WERI-Rb-1 (cell line): ENCODE results near the gene ZNF385C.

Experiments
- DNase-seq: peaks from one replicate; pipeline ENCODE4 v3.0.0-alpha.2; 2020
- H3K27ac ChIP-seq: fragments of 250-450 bp; sonication (Bioruptor Pico); 2 replicates; pipeline ENCODE4 v1.5.1; 2020; ENCODE audit warnings: mild to moderate bottlenecking, moderate library complexity
- H3K27me3 ChIP-seq: fragments of 250-450 bp; sonication (Bioruptor Pico); 2 replicates; pipeline ENCODE4 v1.5.1; 2021; ENCODE audit warnings: mild to moderate bottlenecking, low read depth, moderate library complexity; ENCODE audit not compliant: insufficient read depth, severe bottlenecking
- H3K36me3 ChIP-seq: fragments of 250-450 bp; sonication (Bioruptor Pico); 2 replicates; pipeline ENCODE4 v1.5.1; 2020; ENCODE audit warnings: mild to moderate bottlenecking, moderate library complexity
- H3K4me3 ChIP-seq: 2 replicates; pipeline ENCODE4 v1.5.1; 2011; ENCODE audit warnings: low read depth, mild to moderate bottlenecking, control low read depth, low read length
- H3K9me3 ChIP-seq: fragments of 250-450 bp; sonication (Bioruptor Pico); 2 replicates; pipeline ENCODE4 v1.5.1; 2021; ENCODE audit warnings: mild to moderate bottlenecking, moderate library complexity; ENCODE audit not compliant: severe bottlenecking
- TF ChIP-seq, protein P1 (sequence below): IDR thresholded peaks from 2 replicates; pipeline ENCODE4 v1.5.1; 2011; ENCODE audit warnings: low read depth, mild to moderate bottlenecking, control low read depth, inconsistent platforms, low read length

The ZNF385C gene

GRCh38 chr17:42126836-42127235, 28.6 kb upstream of the ZNF385C start:
- H3K36me3 ChIP-seq, result peaks cover 64% of the 10 kb centered on the region
- DNase-seq, result no peak
- no peaks in the 10 kb centered on the region for H3K27me3 ChIP-seq
- no peaks in the 10 kb centered on the region for H3K9me3 ChIP-seq
- no peak overlapping the region for H3K4me3 ChIP-seq
- TF ChIP-seq, protein P1, sequence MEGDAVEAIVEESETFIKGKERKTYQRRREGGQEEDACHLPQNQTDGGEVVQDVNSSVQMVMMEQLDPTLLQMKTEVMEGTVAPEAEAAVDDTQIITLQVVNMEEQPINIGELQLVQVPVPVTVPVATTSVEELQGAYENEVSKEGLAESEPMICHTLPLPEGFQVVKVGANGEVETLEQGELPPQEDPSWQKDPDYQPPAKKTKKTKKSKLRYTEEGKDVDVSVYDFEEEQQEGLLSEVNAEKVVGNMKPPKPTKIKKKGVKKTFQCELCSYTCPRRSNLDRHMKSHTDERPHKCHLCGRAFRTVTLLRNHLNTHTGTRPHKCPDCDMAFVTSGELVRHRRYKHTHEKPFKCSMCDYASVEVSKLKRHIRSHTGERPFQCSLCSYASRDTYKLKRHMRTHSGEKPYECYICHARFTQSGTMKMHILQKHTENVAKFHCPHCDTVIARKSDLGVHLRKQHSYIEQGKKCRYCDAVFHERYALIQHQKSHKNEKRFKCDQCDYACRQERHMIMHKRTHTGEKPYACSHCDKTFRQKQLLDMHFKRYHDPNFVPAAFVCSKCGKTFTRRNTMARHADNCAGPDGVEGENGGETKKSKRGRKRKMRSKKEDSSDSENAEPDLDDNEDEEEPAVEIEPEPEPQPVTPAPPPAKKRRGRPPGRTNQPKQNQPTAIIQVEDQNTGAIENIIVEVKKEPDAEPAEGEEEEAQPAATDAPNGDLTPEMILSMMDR, result no peak
- no peak overlapping the region for H3K27ac ChIP-seq

DNA sequence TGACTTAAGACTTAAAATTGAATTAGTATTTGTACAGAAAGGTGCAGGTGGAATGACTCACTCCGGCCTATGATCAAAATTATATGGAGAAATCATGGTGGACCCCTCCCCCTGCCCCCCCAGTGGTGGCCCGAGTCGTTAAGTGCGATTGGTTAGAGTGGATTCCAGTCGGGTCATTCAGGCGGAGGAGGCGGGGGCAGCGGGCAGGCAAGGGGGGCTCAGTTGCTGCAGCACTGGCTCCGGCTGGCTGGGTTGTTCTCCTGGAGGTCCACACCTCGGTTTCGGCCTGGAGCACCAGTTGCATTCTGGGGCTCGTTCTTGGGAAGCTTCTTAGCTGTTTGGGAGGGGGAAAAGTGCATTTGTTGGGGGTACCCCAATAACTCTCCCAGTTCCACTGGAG, 27.3 kb upstream of the ZNF385C start:
- Histone ChIP-seq H3K27ac (no peak overlapping the region), H3K9me3 (no peaks in the 10 kb centered on the region), H3K36me3 (peaks cover 60% of the 10 kb centered on the region), H3K27me3 (no peaks in the 10 kb centered on the region), H3K4me3 (no peak overlapping the region)
- TF ChIP-seq, protein P1, result no peak
- DNase-seq, result no peak

GRCh38 chr17:42124256-42124655, 26.0 kb upstream of the ZNF385C start:
- TF ChIP-seq, protein P1, result no peak
- Histone ChIP-seq H3K4me3 (no peak overlapping the region), H3K9me3 (no peaks in the 10 kb centered on the region), H3K27ac (no peak overlapping the region), H3K27me3 (no peaks in the 10 kb centered on the region), H3K36me3 (peaks cover 53% of the 10 kb centered on the region)
- DNase-seq, result no peak

GRCh38 chr17:42122371-42123303, 24.4 kb upstream of the ZNF385C start, which contains the start of gene HSPB9:
TSS of gene HSPB9 (plus strand) at chr17:42122804. CDS start at chr17:42122851, 47 bp downstream.
- no peak for DNase-seq
- no peaks in the 10 kb centered on the region for H3K27me3 ChIP-seq
- TF ChIP-seq, protein P1, result no peak
- no peak within 1 kb of the TSS for H3K4me3 ChIP-seq
- H3K9me3 ChIP-seq, result no peaks in the 10 kb centered on the region
- H3K36me3 ChIP-seq, result peaks cover 53% of the 10 kb centered on the region
- no peak within 1 kb of the TSS; the same call in 1 of the 2 replicates for H3K27ac ChIP-seq

- peak; percentile 89 for DNase-seq
- TF ChIP-seq, protein P1, result no peak
- H3K4me3 ChIP-seq, result peak within 1 kb of the TSS; percentile 59
- no peaks in the 10 kb centered on the region for H3K27me3 ChIP-seq
- H3K36me3 ChIP-seq, result peaks cover 58% of the 10 kb centered on the region
- peak within 1 kb of the TSS; percentile 54 for H3K27ac ChIP-seq
- no peaks in the 10 kb centered on the region for H3K9me3 ChIP-seq
These were observed 22.8 kb upstream of the ZNF385C start, which contains the start of gene KAT2A for GRCh38 chr17:42120770-42121769. TSS of gene KAT2A (minus strand) at chr17:42121367. CDS start at chr17:42121304, 63 bp downstream.
